WTC11 (cell line): ENCODE data around the gene LPP. TPM values are rescaled to one million over a fixed set of nuclear protein-coding genes. Genes with fewer than 3 reads are reported as not detected.

Experiments
- ATAC-seq: fragments of 200-7000 bp; cut with Tn5 transposase; 2 replicates; pipeline ENCODE4 v1.10.0; 2021; ENCODE audit warnings: mild to moderate bottlenecking, moderate library complexity
- CTCF ChIA-PET: fragments of 300-600 bp; sonication (Branson Sonifier 250); formaldehyde crosslinking; loops from one replicate; lab custom pipeline; 2021; ENCODE audit warnings: antibody characterized with exemption; lab: Charles Lee
- POLR2A ChIA-PET: fragments of 350-600 bp; sonication (Branson Sonifier 250); formaldehyde crosslinking; loops from one replicate; lab custom pipeline; 2021; ENCODE audit warnings: antibody characterized with exemption; lab: Charles Lee
- DNase-seq: peaks from one replicate; pipeline ENCODE4 v3.0.0; 2021; ENCODE audit warnings: low spot score
- H3K27ac Mint-ChIP-seq: 2 replicates; pipeline ENCODE4 v1.8.0; 2021; ENCODE audit warnings: mixed read lengths
- H3K27me3 Mint-ChIP-seq: 2 replicates; pipeline ENCODE4 v1.8.0; 2021; ENCODE audit warnings: low read depth, mild to moderate bottlenecking, moderate library complexity, mixed read lengths
- H3K36me3 Mint-ChIP-seq: 2 replicates; pipeline ENCODE4 v1.8.0; 2021; ENCODE audit warnings: mixed read lengths
- H3K4me1 Mint-ChIP-seq: 2 replicates; pipeline ENCODE4 v1.8.0; 2022; ENCODE audit warnings: mixed read lengths
- H3K4me3 Mint-ChIP-seq: 2 replicates; pipeline ENCODE4 v1.8.0; 2021; ENCODE audit warnings: mild to moderate bottlenecking, moderate library complexity, mixed read lengths
- H3K9me3 Mint-ChIP-seq: 2 replicates; pipeline ENCODE4 v1.8.0; 2021; ENCODE audit warnings: mixed read lengths
- ATF1 ChIP-seq: sonication (generic); formaldehyde crosslinking; IDR thresholded peaks from 2 replicates; pipeline ENCODE4 v1.8.1; 2023; ENCODE audit warnings: mild to moderate bottlenecking, moderate library complexity, missing genetic modification reagents
- CBFB ChIP-seq: sonication (generic); formaldehyde crosslinking; IDR thresholded peaks from 2 replicates; pipeline ENCODE4 v1.8.1; 2022; ENCODE audit warnings: mild to moderate bottlenecking, low read depth, missing genetic modification reagents
- EMX1 ChIP-seq: fragments of 250-450 bp; sonication (Bioruptor Pico); IDR thresholded peaks from 2 replicates; pipeline ENCODE4 v1.8.0; 2021; ENCODE audit warnings: mild to moderate bottlenecking
- ESRRA ChIP-seq: sonication (generic); formaldehyde crosslinking; IDR thresholded peaks from 2 replicates; pipeline ENCODE4 v1.8.1; 2022; ENCODE audit warnings: mild to moderate bottlenecking, missing genetic modification reagents, borderline replicate concordance
- FOXJ3 ChIP-seq: sonication (generic); formaldehyde crosslinking; IDR thresholded peaks from 2 replicates; pipeline ENCODE4 v1.9.0; 2021; ENCODE audit warnings: missing genetic modification reagents, mild to moderate bottlenecking, borderline replicate concordance
- JAZF1 ChIP-seq: fragments of 250-450 bp; sonication (Bioruptor Pico); IDR thresholded peaks from 2 replicates; pipeline ENCODE4 v1.9.0; 2021; ENCODE audit warnings: moderate library complexity, mild to moderate bottlenecking, inconsistent platforms
- JUN ChIP-seq: sonication (generic); formaldehyde crosslinking; IDR thresholded peaks from 2 replicates; pipeline ENCODE4 v1.8.0; 2023; ENCODE audit warnings: mild to moderate bottlenecking, missing genetic modification reagents
- KAT7 ChIP-seq: sonication (generic); formaldehyde crosslinking; IDR thresholded peaks from 2 replicates; pipeline ENCODE4 v1.8.1; 2023; ENCODE audit warnings: missing genetic modification reagents, mild to moderate bottlenecking, borderline replicate concordance
- NFE2L1 ChIP-seq: sonication (generic); formaldehyde crosslinking; IDR thresholded peaks from 2 replicates; pipeline ENCODE4 v1.8.1; 2023; ENCODE audit warnings: missing genetic modification reagents
- SMAD4 ChIP-seq: sonication (generic); formaldehyde crosslinking; IDR thresholded peaks from 2 replicates; pipeline ENCODE4 v1.8.0; 2022; ENCODE audit warnings: mild to moderate bottlenecking, missing genetic modification reagents
- SP1 ChIP-seq: sonication (generic); formaldehyde crosslinking; conservative IDR thresholded peaks from 2 replicates; pipeline ENCODE4 v1.8.1; 2022; ENCODE audit warnings: missing genetic modification reagents
- TEAD4 ChIP-seq: sonication (generic); formaldehyde crosslinking; IDR thresholded peaks from 2 replicates; pipeline ENCODE4 v1.8.0; 2022; ENCODE audit warnings: mild to moderate bottlenecking, missing genetic modification reagents
- TP53 ChIP-seq: sonication (generic); formaldehyde crosslinking; IDR thresholded peaks from 2 replicates; pipeline ENCODE4 v1.8.1; 2023; ENCODE audit warnings: mild to moderate bottlenecking, missing genetic modification reagents
- ZBTB21 ChIP-seq: sonication (generic); formaldehyde crosslinking; IDR thresholded peaks from 2 replicates; pipeline ENCODE4 v1.8.1; 2023; ENCODE audit warnings: mild to moderate bottlenecking, missing genetic modification reagents, borderline replicate concordance
- total RNA-seq: library from RNA; stranded (reverse); gene quantifications from 3 replicates; pipeline ENCODE4 v1.2.3, GENCODE V29; 2021
- TF ChIP-seq, protein P1 (sequence below): fragments of 250-450 bp; sonication (Bioruptor Pico); IDR thresholded peaks from 2 replicates; pipeline ENCODE4 v1.9.0; 2021; ENCODE audit warnings: mild to moderate bottlenecking
- TF ChIP-seq, protein P2 (sequence below): sonication (generic); formaldehyde crosslinking; IDR thresholded peaks from 2 replicates; pipeline ENCODE4 v1.8.1; 2022; ENCODE audit warnings: low read depth, missing genetic modification reagents, borderline replicate concordance
- TF ChIP-seq, protein P3 (sequence below): sonication (generic); formaldehyde crosslinking; IDR thresholded peaks from 2 replicates; pipeline ENCODE4 v1.8.1; 2022; ENCODE audit warnings: missing genetic modification reagents, borderline replicate concordance
- TF ChIP-seq, protein P4 (sequence below): sonication (generic); formaldehyde crosslinking; IDR thresholded peaks from 2 replicates; pipeline ENCODE4 v1.8.0; 2023; ENCODE audit warnings: missing genetic modification reagents
- TF ChIP-seq, protein P5 (sequence below): fragments of 250-450 bp; sonication (Bioruptor Pico); IDR thresholded peaks from 2 replicates; pipeline ENCODE4 v1.9.0; 2021; ENCODE audit warnings: moderate library complexity, mild to moderate bottlenecking, inconsistent platforms, borderline replicate concordance
- TF ChIP-seq, protein P6 (sequence below): sonication (generic); formaldehyde crosslinking; IDR thresholded peaks from 2 replicates; pipeline ENCODE4 v1.8.1; 2022; ENCODE audit warnings: mild to moderate bottlenecking, moderate library complexity, missing genetic modification reagents
- TF ChIP-seq, protein P7 (sequence below): fragments of 250-450 bp; sonication (Bioruptor Pico); IDR thresholded peaks from 2 replicates; pipeline ENCODE4 v2.1.2; 2022; ENCODE audit warnings: mild to moderate bottlenecking, moderate library complexity
- TF ChIP-seq, protein P8 (sequence below): sonication (generic); formaldehyde crosslinking; IDR thresholded peaks from 2 replicates; pipeline ENCODE4 v1.8.1; 2022; ENCODE audit warnings: low read depth, mild to moderate bottlenecking, moderate library complexity, missing genetic modification reagents, borderline replicate concordance
- TF ChIP-seq, protein P9 (sequence below): fragments of 250-450 bp; sonication (Bioruptor Pico); IDR thresholded peaks from 2 replicates; pipeline ENCODE4 v1.9.0; 2021; ENCODE audit warnings: mild to moderate bottlenecking

The LPP gene
- total RNA-seq, 1 experiment from 2014 or later: 49.6 TPM

DNA sequence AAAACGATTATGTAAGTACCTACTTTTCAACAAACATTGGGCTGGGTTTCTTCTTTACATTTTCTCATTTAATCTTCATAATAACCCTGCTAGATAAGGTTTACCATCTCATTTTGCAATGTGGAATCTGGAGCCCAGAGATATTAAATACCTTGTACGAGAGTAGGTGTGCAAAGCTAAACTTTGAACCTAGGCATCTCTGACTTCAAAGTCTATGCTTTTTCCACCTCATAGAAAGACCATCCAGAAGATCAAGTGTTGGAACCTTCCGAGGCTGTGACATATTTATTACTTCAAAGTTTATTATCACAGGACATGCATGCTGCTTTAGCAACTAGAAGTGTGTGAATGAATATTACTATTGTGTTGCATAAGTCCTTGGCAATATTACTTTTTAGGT is 520.6 kb downstream of the LPP start:
- no peak overlapping the region for H3K27ac Mint-ChIP-seq
- H3K36me3 Mint-ChIP-seq: no peaks in the 10 kb centered on the region
- no peak overlapping the region for H3K4me3 Mint-ChIP-seq
- ChIA-PET POLR2A (no interaction called here), CTCF (interaction anchor here (0.9 kb wide), 1 partner anchor 74 kb away, joined by 3 read pairs; no protein-coding TSS in a partner anchor)
- DNase-seq: no peak
- peaks cover 11% of the 10 kb centered on the region for H3K9me3 Mint-ChIP-seq
- ATAC-seq: no peak
- TF ChIP-seq JAZF1 (CRISPR knock-in tag): no peak
- TF ChIP-seq, protein P1, sequence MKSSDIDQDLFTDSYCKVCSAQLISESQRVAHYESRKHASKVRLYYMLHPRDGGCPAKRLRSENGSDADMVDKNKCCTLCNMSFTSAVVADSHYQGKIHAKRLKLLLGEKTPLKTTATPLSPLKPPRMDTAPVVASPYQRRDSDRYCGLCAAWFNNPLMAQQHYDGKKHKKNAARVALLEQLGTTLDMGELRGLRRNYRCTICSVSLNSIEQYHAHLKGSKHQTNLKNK (CRISPR knock-in tag): no peak
- TF ChIP-seq, protein P2, sequence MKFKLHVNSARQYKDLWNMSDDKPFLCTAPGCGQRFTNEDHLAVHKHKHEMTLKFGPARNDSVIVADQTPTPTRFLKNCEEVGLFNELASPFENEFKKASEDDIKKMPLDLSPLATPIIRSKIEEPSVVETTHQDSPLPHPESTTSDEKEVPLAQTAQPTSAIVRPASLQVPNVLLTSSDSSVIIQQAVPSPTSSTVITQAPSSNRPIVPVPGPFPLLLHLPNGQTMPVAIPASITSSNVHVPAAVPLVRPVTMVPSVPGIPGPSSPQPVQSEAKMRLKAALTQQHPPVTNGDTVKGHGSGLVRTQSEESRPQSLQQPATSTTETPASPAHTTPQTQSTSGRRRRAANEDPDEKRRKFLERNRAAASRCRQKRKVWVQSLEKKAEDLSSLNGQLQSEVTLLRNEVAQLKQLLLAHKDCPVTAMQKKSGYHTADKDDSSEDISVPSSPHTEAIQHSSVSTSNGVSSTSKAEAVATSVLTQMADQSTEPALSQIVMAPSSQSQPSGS (CRISPR knock-in tag): no peak
- no peak for TF ChIP-seq SMAD4 (CRISPR knock-in tag)
- TF ChIP-seq CBFB (CRISPR knock-in tag): no peak
- no peak for TF ChIP-seq ZBTB21 (CRISPR knock-in tag)
- no peak for TF ChIP-seq FOXJ3
- TF ChIP-seq, protein P3, sequence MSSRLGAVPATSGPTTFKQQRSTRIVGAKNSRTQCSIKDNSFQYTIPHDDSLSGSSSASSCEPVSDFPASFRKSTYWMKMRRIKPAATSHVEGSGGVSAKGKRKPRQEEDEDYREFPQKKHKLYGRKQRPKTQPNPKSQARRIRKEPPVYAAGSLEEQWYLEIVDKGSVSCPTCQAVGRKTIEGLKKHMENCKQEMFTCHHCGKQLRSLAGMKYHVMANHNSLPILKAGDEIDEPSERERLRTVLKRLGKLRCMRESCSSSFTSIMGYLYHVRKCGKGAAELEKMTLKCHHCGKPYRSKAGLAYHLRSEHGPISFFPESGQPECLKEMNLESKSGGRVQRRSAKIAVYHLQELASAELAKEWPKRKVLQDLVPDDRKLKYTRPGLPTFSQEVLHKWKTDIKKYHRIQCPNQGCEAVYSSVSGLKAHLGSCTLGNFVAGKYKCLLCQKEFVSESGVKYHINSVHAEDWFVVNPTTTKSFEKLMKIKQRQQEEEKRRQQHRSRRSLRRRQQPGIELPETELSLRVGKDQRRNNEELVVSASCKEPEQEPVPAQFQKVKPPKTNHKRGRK (CRISPR knock-in tag): no peak
- TF ChIP-seq KAT7: no peak
- TF ChIP-seq ESRRA (CRISPR knock-in tag): no peak
- TF ChIP-seq, protein P4, sequence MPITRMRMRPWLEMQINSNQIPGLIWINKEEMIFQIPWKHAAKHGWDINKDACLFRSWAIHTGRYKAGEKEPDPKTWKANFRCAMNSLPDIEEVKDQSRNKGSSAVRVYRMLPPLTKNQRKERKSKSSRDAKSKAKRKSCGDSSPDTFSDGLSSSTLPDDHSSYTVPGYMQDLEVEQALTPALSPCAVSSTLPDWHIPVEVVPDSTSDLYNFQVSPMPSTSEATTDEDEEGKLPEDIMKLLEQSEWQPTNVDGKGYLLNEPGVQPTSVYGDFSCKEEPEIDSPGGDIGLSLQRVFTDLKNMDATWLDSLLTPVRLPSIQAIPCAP: no peak
- TF ChIP-seq, protein P5, sequence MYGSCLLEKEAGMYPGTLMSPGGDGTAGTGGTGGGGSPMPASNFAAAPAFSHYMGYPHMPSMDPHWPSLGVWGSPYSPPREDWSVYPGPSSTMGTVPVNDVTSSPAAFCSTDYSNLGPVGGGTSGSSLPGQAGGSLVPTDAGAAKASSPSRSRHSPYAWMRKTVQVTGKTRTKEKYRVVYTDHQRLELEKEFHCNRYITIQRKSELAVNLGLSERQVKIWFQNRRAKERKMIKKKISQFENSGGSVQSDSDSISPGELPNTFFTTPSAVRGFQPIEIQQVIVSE (CRISPR knock-in tag): no peak
- no peak for TF ChIP-seq JUN (CRISPR knock-in tag)
- TF ChIP-seq EMX1: no peak
- TF ChIP-seq SP1 (CRISPR knock-in tag): no peak
- TF ChIP-seq, all 79 proteins: peak for 0
- peaks cover 40% of the 10 kb centered on the region for H3K4me1 Mint-ChIP-seq
- H3K27me3 Mint-ChIP-seq: no peaks in the 10 kb centered on the region

DNA sequence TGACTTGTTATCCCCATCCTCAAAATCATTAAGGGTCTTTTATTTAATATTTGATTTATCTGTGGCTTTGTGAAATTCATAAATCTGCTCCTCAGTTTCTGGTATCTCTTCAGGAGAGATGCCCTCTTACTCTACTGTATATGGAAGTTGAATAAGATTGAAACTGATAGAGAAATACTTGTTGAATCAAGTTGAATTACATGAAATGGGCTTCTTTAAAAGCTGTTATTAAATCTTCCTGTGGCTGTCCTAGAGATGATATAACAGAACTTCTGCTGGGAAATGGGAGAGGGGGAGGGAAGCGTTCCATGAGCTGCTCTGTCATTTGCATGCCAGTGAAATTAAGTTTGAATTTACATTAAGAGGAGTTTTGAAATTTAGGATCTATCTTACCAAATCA is 523.4 kb downstream of the LPP start:
- CTCF ChIA-PET: no interaction called here
- H3K4me1 Mint-ChIP-seq: peaks cover 36% of the 10 kb centered on the region
- H3K4me3 Mint-ChIP-seq: no peak overlapping the region
- peaks cover 11% of the 10 kb centered on the region for H3K9me3 Mint-ChIP-seq
- ATAC-seq (no peak), DNase-seq (no peak)
- H3K36me3 Mint-ChIP-seq: no peaks in the 10 kb centered on the region
- H3K27me3 Mint-ChIP-seq: no peaks in the 10 kb centered on the region
- no peak overlapping the region for H3K27ac Mint-ChIP-seq
- POLR2A ChIA-PET: no interaction called here
- TF ChIP-seq NFE2L1 (CRISPR knock-in tag): no peak
- no peak for TF ChIP-seq TP53
- TF ChIP-seq, protein P5 (CRISPR knock-in tag): no peak
- TF ChIP-seq ZBTB21 (CRISPR knock-in tag): no peak
- TF ChIP-seq, protein P6, sequence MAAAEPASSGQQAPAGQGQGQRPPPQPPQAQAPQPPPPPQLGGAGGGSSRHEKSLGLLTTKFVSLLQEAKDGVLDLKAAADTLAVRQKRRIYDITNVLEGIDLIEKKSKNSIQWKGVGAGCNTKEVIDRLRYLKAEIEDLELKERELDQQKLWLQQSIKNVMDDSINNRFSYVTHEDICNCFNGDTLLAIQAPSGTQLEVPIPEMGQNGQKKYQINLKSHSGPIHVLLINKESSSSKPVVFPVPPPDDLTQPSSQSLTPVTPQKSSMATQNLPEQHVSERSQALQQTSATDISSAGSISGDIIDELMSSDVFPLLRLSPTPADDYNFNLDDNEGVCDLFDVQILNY (CRISPR knock-in tag): no peak
- TF ChIP-seq, protein P7, sequence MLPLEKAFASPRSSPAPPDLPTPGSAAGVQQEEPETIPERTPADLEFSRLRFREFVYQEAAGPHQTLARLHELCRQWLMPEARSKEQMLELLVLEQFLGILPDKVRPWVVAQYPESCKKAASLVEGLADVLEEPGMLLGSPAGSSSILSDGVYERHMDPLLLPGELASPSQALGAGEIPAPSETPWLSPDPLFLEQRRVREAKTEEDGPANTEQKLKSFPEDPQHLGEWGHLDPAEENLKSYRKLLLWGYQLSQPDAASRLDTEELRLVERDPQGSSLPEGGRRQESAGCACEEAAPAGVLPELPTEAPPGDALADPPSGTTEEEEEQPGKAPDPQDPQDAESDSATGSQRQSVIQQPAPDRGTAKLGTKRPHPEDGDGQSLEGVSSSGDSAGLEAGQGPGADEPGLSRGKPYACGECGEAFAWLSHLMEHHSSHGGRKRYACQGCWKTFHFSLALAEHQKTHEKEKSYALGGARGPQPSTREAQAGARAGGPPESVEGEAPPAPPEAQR (CRISPR knock-in tag): no peak
- TF ChIP-seq ATF1: no peak
- TF ChIP-seq, protein P8, sequence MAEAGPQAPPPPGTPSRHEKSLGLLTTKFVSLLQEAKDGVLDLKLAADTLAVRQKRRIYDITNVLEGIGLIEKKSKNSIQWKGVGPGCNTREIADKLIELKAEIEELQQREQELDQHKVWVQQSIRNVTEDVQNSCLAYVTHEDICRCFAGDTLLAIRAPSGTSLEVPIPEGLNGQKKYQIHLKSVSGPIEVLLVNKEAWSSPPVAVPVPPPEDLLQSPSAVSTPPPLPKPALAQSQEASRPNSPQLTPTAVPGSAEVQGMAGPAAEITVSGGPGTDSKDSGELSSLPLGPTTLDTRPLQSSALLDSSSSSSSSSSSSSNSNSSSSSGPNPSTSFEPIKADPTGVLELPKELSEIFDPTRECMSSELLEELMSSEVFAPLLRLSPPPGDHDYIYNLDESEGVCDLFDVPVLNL (CRISPR knock-in tag): no peak
- TF ChIP-seq, protein P9, sequence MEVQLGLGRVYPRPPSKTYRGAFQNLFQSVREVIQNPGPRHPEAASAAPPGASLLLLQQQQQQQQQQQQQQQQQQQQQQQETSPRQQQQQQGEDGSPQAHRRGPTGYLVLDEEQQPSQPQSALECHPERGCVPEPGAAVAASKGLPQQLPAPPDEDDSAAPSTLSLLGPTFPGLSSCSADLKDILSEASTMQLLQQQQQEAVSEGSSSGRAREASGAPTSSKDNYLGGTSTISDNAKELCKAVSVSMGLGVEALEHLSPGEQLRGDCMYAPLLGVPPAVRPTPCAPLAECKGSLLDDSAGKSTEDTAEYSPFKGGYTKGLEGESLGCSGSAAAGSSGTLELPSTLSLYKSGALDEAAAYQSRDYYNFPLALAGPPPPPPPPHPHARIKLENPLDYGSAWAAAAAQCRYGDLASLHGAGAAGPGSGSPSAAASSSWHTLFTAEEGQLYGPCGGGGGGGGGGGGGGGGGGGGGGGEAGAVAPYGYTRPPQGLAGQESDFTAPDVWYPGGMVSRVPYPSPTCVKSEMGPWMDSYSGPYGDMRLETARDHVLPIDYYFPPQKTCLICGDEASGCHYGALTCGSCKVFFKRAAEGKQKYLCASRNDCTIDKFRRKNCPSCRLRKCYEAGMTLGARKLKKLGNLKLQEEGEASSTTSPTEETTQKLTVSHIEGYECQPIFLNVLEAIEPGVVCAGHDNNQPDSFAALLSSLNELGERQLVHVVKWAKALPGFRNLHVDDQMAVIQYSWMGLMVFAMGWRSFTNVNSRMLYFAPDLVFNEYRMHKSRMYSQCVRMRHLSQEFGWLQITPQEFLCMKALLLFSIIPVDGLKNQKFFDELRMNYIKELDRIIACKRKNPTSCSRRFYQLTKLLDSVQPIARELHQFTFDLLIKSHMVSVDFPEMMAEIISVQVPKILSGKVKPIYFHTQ (CRISPR knock-in tag): no peak
- no peak for TF ChIP-seq TEAD4
